Adrenal gland (tissue), 12 donors: ENCODE data around the gene HCRTR1. TPM values are rescaled to one million over a fixed set of nuclear protein-coding genes. Genes with fewer than 3 reads are reported as not detected.
A peak's percentile ranks its signal among the peaks of the same experiment; 100 is the strongest.

Source experiments
- DNase-seq, 7 donors: peaks; one replicate each; pipeline ENCODE4 v3.0.0-alpha.2; 2019 to 2020
- H3K27ac ChIP-seq, 5 donors: fragments of 200-600 bp; sonication (generic) in 4 of 5; 1 replicate in 3 of 5; 2 replicates in 2 of 5; pipeline versions ENCODE4 v1.5.1 to v1.8.0; 2016 to 2020; ENCODE audit warnings: mild to moderate bottlenecking in 1 of 5
- H3K27me3 ChIP-seq: fragments of 200-600 bp; 2 replicates; pipeline ENCODE4 v1.8.0; 2021
- H3K36me3 ChIP-seq, 2 donors: fragments of 200-600 bp; replicated peaks in 1 of 2; 1 replicate in 1 of 2; 2 replicates in 1 of 2; pipeline versions ENCODE4 v1.5.1 to v1.8.0; 2018 to 2022
- H3K4me1 ChIP-seq, 2 donors: fragments of 200-600 bp; replicated peaks in 1 of 2; 1 replicate in 1 of 2; 2 replicates in 1 of 2; pipeline versions ENCODE4 v1.5.1 to v1.8.0; 2018 to 2021
- H3K4me3 ChIP-seq, 4 donors: fragments of 200-600 bp; sonication (generic) in 3 of 4; one replicate each; pipeline ENCODE4 v1.5.1; 2016 to 2018
- H3K9me3 ChIP-seq, 3 donors: fragments of 200-600 bp; sonication (generic) in 1 of 3; replicated peaks in 1 of 3; 1 replicate in 2 of 3; 2 replicates in 1 of 3; pipeline versions ENCODE4 v1.5.1 to v1.8.0; 2016 to 2021
- CTCF ChIP-seq, 6 experiments: fragments of 450-650 bp in 4 of 6; fragments of 200-600 bp in 2 of 6; sonication (generic) in 1 of 6; IDR thresholded peaks; 1 replicate in 5 of 6; 2 replicates in 1 of 6; pipeline versions ENCODE4 v1.5.1 to v1.8.0; 2016 to 2021; ENCODE audit warnings: antibody characterized with exemption in 6 of 6, mild to moderate bottlenecking in 2 of 6, moderate library complexity in 1 of 6
- POLR2A ChIP-seq, 2 donors: fragments of 450-650 bp; IDR thresholded peaks; one replicate each; pipeline ENCODE4 v1.6.1; 2017; ENCODE audit warnings: antibody characterized with exemption in 2 of 2, mild to moderate bottlenecking in 2 of 2, moderate library complexity in 1 of 2
- WGBS, 4 donors: extraction: QIAGEN DNeasy Blood & Tissue Kit in 2 of 4; methylation state at CpG; one replicate each; pipeline versions ENCODE4 v1.1.5 to v1.1.7; 2013 to 2017; 5-methylcytosine and 5-hydroxymethylcytosine counted together
- intact Hi-C, 2 donors: fragments of 100-400 bp; cut with DNase I; formaldehyde crosslinking; loops; one replicate each; pipeline versions ENCODE4 v1.14.1 to v1.15.0; 2022 to 2023
- polyA plus RNA-seq, 3 donors: library from polyadenylated mRNA; stranded (reverse); fragments of 200-250 nt in 2 of 3; fragments of 350-450 nt in 1 of 3; fragmentation: Illumina TruSeq in 1 of 3; extraction: RNeasy Lipid Tissue Mini Kit (QIAGEN cat#74804) in 1 of 3; gene quantifications; one replicate each; pipeline ENCODE4 v1.2.3, GENCODE V29; 2013 to 2014
- total RNA-seq, 9 donors: library from RNA; depleted of rRNA in 4 of 9; stranded (reverse); fragments of >200 nt in 4 of 9; fragments of 120-200 nt in 1 of 9; fragmentation: NEBNext Ultra II Directional in 1 of 9; extraction: Animal tissue kit (Norgen Biotek cat#: 25700) in 1 of 9; gene quantifications; one replicate each; pipeline versions ENCODE4 v1.1.0 to v1.2.4, GENCODE V29; 2013 to 2023
- donor health status: healthy with polysubstance abuse.
- donor health status: Bipolar disorder and iron deficiency.
- donor health status: DM: yes; HTN: yes; CAD: no.
- donor health status: DM: no; HTN: no; CAD: no.
- donor health status: DM: no; HTN: no; CAD: no.
- donor health status: DM: yes; HTN: yes; CAD: no.

HCRTR1 gene
- total and polyA plus RNA-seq, 12 donors, result 0.11 to 3.5 (median 0.98) TPM; not detected in 5

- no peak overlapping the region for H3K4me3 ChIP-seq
- DNase-seq, result no peak
- peaks cover 6 to 10% of the 10 kb centered on the region in 2 donors for H3K4me1 ChIP-seq
- H3K36me3 ChIP-seq, result no peaks in the 10 kb centered on the region
- intact Hi-C loops, result loop anchor here (2.0 to 10.0 kb wide), 4 partner anchors 49 to 299 kb away; no protein-coding TSS in a partner anchor
- H3K27me3 ChIP-seq, result no peaks in the 10 kb centered on the region
- TF ChIP-seq CTCF (IDR thresholded peaks at IDR 0.05) (no peak), POLR2A (IDR thresholded peaks at IDR 0.05) (no peak)
- H3K27ac ChIP-seq, result peak overlapping the region in 2 of 5 donors; percentile 26 to 61
- no peaks in the 10 kb centered on the region for H3K9me3 ChIP-seq
- WGBS, 4 donors, result 59 to 79% (median 73%) methylated on average over 6 to 7 of the region's 7 CpGs
Measured at GRCh38 chr1:31665234-31665878, 47.9 kb downstream of the HCRTR1 start.

GRCh38 chr1:31666263-31666963 lies 48.9 kb downstream of the HCRTR1 start:
- Histone ChIP-seq H3K27ac (peak overlapping the region in 1 of 5 donors; percentile 61), H3K4me1 (peaks cover 10 to 13% of the 10 kb centered on the region in 2 donors)

GRCh38 chr1:31667065-31667785 lies 49.7 kb downstream of the HCRTR1 start:
- 79 to 84% (median 81%) methylated on average over 7 to 19 of the region's 19 CpGs for WGBS, 4 donors
- H3K4me1 ChIP-seq, result peaks cover 10 to 13% of the 10 kb centered on the region in 2 donors
- intact Hi-C loops, result loop anchor here in 1 of 2 donors (10.0 kb wide), 2 partner anchors 48 to 298 kb away; no protein-coding TSS in a partner anchor

More at GRCh38 chr1:31666263-31666963, 48.9 kb downstream of the HCRTR1 start:
- TF ChIP-seq POLR2A (IDR thresholded peaks at IDR 0.05) (no peak), CTCF (IDR thresholded peaks at IDR 0.05) (no peak)
- H3K4me3 ChIP-seq, result no peak overlapping the region
- H3K9me3 ChIP-seq, result no peaks in the 10 kb centered on the region
- no peaks in the 10 kb centered on the region for H3K36me3 ChIP-seq
- intact Hi-C loops, result loop anchor here in 1 of 2 donors (10.0 kb wide), 2 partner anchors 48 to 298 kb away; no protein-coding TSS in a partner anchor
- WGBS, 4 donors, result 67 to 77% (median 73%) methylated on average over 10 of the region's 10 CpGs
- no peak for DNase-seq
- no peaks in the 10 kb centered on the region for H3K27me3 ChIP-seq

More at GRCh38 chr1:31667065-31667785, 49.7 kb downstream of the HCRTR1 start:
- DNase-seq, result no peak
- H3K27ac ChIP-seq, result peak overlapping the region in 1 of 5 donors; percentile 61
- TF ChIP-seq CTCF (IDR thresholded peaks at IDR 0.05) (no peak), POLR2A (IDR thresholded peaks at IDR 0.05) (no peak)
- no peak overlapping the region for H3K4me3 ChIP-seq
- H3K27me3 ChIP-seq, result no peaks in the 10 kb centered on the region
- H3K9me3 ChIP-seq, result no peaks in the 10 kb centered on the region
- no peaks in the 10 kb centered on the region for H3K36me3 ChIP-seq
